ENCODE data around the gene FAM53C.
A peak's percentile ranks its signal among the peaks of the same experiment; 100 is the strongest.
"Not testable (repeated sequence)": the region's sequence is repeated elsewhere in the genome, so short reads cannot be mapped to it uniquely, and the experiment has no call there.

The FAM53C gene

DNA sequence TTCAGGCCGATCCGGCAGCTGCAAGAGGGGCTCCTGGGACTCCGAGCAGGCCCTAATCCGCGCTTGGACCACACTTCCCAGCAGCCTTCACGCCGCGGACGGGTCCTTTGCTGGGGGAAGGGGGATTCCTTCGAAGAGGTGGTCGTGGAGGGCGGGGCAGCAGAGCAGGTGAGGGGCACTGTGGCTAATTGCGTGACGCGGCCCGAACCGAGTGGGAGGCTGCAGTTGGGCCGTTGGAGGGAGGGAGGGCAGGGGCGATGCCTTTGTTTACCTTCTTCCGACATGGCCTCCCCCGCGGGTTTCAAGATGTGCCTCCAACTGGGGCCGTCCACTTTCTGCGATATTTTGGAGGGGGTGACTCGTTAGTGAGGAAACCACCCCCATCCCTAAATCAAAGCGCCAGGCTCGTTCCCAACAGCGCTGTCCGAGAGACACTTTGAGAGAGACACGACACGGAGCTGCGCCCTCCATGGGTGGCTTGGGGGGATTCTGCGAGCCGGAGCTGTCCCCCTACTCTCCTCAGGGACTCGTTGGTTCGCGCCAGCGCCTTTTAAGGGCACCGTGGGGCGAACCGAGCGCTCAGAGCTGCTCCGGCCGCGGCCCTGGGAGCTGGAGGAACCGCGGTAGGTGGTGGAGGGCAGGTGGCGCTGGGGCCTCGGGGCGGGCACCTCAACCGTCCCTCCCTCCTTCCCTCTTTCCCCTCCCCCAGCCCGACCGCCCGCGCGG is at the start of gene FAM53C:
TSS of gene FAM53C (plus strand) at position 582 of the 726 bp plus-strand sequence. CDS start 3,070 bp downstream, outside the sequence.
- DNase-seq (ENCODE audit: low read depth): peak; percentile 88

DNA sequence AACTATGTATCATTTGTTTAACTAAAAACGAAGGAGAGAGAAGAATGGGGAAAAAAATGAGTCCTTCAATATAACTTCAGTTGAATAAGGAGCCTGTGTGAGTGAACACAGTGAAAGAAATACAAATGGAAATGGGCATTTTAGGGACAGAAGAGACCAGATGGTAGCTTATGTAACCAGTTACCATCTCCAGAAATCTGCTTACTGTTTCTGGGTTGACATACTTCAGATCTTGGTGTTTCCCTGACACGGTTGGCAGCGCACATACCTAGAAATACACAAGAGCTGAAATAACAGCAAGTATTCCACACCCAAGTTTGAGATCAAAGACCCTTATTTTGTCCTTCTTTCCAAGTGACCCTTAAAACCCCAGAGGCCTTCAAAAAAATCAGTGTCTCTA is 48.8 kb upstream of the FAM53C start:
- DNase-seq (ENCODE audit: low read depth): no peak

DNA sequence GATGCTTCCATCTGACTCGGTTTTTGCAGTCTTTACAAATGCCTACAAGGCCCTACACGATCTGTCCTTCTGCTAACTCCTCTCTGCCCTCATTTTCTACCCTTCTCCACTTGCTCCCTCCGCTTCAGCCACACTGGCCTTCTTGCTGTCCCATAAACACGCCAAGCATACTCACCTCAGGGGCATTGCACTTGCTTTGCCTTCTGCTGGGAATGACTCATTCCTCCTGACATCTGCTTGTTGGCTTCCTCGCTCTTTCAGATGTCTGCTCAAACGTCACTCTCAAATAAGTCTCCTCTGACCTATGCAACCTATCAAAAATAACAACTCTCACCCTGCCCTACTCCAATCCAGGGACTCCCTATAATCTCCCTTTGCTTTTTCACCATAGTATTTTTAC is 34.7 kb upstream of the FAM53C start:
- DNase-seq (ENCODE audit: low read depth): no peak

DNA sequence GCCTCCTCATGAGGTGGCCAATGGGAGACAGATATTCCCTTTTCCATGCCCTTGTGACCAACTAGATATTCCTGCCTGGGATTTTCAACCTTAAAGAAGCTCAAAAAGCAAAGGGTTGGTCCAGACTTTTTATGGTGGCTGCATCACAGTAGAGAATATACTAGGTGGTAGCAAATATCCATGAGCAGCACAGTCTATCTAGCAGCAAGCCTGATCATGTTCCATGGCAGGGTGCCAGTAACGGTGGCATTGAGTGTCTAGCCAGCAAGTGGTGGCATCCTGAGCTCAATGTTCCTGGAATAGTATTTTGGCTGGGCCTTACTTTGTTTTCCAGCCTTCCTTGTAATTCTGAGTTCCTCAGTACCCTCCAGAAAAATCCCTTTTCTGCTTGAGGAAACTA is 32.3 kb upstream of the FAM53C start:
- no peak for DNase-seq (ENCODE audit: low read depth)

DNA sequence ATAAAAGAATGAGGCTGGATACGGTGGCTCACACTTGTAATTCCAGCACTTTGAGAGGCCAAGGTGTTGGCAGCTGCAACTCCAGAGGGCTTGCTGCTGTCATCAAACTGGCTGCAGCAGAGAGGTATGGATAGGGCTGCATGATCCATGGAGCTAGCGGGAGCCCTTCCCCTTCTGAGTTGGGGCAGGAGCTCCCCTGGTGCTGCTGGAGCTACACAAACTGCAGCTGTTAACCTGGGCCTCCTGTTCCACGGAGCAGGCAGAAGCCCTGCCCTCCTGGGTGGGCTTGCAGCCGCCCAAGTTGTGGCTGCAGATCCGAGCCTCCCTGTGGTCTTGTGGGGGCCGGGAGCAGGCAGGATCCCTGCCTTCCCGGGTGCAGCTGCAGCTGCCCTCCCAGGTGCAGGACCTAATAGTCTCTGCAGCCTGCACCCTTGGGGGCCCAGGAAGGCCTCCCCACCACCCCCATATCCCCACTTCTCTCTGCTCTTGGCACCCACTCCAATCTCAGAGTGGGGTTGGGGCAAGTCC is 22.3 kb upstream of the FAM53C start:
- no peak for DNase-seq (ENCODE audit: low read depth)

DNA sequence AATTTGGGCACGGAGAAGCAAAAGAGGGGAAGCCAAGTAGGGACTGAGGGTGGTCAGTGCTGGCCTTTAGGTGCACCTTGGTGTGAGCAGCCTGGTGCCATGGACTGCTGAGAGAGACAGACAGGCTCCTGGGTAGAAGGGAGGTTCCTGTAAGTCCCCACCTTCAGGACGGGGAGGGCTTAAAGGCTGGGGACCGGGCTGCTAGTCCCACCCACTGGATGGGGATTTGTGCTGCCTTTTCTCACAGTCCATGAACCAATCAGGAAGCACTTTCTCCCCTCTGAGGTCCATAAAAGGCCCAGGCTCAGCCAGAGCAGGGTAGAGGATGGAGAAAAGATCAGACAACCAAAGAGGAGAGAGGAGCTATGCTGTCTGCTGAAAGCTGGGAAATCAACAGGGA is 21.7 kb upstream of the FAM53C start:
- DNase-seq (ENCODE audit: low read depth): no peak

DNA sequence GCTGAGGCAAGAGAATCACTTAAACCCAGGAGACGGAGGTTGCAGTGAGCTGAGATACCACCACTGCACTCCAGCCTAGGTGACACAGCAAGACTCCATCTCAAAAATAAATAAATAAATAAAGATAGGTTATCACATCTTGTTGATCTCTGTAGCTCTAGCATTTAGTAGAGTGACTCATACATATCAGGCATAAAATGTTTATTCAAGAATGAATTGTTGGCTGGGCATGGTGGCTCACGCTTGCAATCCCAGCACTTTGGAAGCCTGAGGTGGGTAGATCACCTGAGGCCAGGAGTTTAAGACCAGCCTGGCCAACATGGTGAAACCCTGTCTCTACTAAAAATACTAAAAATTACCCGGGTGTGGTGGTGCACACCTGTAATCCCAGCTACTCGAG is 19.9 kb upstream of the FAM53C start:
- not testable (repeated sequence) for DNase-seq (ENCODE audit: low read depth)

DNA sequence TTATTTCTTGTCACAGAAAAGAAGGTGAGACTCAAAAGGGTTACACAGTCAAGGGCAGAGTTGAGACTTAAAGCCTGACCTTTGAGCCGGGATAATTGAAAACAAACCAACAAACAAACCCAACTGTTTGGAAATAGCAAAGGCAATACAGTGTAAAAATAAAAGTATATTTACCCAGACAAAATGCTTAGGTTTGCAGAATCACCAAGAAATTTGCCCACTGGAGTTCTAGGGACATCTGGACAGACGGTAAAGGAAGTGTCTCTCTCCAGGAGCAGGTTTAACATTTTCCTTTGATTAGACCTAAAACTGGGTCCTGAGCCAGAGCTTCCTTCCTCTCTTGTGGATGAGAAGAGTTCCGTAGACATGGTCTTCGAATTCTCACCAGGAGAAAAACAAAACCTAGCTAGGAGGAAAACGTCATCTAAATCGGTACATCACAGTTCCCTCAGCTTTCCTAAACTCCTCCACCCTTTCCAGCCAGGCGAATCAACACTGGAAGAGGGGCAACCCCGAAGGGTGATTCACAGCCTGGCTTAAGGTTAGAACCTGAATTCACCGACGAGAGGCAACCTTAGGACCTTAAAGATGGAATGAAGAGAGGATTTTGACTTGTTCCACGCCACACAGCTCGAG is 7.1 kb upstream of the FAM53C start:
- no peak for DNase-seq (ENCODE audit: low read depth)

DNA sequence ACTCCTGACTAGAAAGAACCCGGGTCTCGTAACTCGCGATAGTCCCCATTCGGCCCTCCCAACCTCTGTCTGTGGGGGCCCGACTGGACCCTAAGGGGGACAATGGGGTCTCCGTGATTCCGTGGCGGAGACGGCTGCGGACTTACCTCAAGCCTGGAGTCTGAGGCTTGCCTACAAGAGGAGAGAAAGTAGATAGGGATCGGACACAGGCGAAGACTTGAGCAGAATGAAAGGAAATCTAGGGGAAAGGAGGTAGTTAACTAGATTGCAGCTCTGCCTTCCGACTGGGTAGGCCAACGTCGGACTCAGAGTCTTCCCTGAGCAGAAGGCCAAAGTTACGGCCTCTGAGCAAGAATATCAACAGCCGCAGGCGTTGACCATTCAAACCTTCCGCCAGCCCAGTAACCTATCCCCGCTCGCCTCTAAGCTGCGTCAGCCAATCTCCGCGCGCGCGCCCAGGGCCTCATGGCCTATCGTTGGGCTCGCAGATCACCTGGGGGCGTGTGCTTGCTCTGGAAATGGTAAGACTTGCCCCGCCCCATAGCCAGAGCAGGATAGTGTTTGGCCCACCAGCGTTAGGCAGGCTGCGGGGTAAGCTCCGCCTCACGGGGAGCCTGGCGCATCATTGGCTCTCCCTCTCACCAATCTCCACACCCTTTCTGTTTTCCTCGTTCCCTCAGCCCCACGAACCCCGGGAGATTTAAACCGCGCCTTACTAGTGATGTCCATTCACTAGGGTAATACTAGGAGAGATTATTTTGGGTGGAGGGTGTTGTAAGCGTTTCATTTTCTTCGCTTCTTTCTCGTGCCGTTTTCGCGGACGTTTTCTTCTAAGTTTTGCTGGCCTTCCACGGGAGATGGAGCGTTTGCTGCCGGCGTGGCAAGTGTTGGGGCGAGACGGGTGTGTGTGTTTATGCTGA is 6.4 kb upstream of the FAM53C start, which contains the start of gene CDC25C:
TSS of gene CDC25C (minus strand) at position 356 of the 920 bp plus-strand sequence. CDS start 624 bp downstream, outside the sequence.
- peak; percentile 90 for DNase-seq (ENCODE audit: low read depth)

DNA sequence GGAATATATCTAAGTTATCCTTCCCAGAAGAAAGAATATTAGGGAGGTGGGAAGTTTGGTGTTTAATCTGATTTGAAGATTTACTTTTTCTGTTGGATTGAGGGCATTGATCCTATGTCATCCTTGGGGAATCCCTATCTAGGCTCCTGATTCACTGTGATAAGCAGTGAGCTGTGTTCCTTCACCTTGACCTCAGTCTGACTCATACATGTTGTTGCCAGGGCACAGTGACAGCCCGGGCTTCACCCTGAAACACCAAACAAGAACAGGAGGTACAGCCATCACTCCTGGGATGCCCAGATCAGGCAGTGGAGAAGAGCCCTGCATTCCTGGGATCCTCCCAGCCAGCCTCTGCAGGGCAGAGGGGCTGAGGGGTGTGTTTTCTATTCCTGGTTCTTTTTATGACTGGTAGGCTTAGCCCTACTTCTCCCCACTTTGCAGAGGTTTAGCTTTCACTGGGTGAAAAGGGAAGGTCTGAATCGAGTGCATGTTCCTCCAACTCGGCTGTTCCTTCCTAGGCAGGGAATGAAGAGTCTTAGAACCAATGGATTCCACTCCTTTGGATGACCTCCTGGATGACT is 3.1 kb upstream of the FAM53C start:
- DNase-seq (ENCODE audit: low read depth): no peak

DNA sequence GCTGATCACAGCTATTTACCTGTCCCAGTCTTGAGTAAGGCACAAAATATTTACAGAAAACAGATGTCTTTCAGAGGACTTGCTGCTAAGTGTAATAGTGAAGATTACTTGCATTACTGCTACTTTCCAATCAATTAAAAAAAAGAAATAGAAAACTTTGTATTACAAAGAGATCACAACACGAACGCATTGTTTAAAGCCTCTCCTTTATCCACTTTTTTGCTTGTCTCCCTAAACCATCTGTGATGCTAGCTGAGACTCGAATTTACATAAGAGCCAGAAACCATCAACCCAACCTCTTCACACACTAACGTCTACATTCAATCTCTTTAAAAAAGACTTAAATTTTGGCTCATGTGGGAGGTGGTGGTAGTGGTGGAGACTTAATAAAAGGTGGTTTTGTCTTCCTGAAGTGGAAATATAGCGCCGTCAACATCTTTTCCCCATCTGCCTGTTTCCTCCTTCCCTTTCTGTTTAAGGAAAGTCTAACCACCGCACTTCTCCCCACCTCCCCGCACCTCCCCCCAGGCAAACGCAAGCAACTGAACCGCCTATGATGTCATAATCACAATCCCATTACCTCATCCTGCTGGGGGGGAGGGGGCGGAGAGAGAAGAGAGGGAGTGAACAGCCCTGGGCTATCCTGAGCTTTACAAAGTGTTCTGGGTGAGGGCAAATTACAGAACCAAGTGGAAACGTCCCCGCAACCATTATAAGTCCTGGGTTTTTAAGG is 948 bp upstream of the FAM53C start:
- peak; percentile 58 for DNase-seq (ENCODE audit: low read depth)

DNA sequence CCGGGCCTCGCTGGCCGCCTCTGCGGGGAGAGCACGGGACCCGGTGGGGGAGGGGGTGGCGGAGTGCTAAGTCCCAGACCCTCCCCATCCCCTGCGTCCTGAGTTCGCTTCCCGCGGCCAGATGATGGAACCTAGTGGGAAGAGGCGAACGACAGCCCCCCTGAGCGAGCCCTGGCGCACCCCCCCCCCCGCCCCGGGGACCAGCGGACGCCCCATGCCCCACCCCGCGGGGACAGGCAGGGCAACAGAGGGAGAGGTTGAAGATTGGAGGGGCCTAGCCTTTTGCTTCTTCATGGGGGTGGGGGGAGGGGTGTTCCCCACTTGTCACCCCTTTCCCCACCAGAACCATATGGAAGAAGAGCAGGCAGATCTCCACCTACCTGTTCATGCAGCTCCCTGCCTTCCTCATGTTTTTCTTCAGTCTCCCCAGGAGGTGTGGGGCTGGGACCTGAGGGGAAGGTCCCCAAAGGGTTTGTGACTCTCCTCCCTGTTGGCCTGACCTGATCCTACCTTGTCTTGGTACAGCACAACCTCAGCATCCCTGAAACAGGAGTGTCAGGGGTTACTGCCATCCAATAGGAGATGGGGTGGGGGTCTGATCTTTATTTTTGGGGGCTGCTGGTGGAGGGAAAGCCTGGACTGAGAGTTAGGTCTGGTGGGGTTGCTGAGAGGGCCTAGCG is 485 bp downstream of the FAM53C start:
- DNase-seq (ENCODE audit: low read depth): no peak

DNA sequence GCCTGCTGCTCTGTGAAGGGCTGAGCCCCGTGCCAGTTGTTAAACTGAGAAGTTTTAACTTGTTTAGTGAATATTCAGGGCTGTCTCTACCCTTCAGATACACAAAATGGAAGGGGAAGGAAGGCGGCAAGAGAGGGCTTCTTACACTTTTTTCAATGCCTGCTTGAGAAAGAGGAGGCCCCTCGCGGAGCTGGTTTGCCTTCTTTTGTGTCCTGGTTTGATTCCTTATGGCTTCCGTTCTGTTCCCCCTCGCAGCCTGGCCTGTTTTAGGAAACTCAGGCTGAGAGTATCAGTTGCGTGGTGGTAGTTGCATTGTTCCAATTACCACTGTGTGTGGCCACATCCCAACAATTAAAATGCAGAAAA is 1.0 kb downstream of the FAM53C start:
- no peak for DNase-seq (ENCODE audit: low read depth)

DNA sequence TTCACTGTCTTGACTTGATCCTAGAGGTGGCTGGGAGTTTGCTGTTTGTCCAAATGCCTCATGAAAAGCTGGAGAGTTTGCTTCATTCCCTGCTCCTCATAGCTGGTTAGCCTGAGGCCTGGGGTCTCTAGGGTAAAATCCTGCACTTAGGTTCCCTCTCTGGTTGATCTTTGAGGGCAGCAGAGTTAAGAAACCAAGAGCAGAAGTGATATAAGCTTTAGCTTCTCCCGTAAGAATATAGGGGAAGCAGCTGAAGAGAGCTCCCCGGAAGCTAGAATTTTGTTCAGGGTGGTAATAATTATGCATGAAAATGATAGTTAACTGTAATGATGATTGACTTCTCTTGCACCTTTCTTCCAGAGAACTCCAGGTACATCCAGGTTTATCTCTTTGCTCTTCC is 1.4 kb downstream of the FAM53C start:
- DNase-seq (ENCODE audit: low read depth): no peak

DNA sequence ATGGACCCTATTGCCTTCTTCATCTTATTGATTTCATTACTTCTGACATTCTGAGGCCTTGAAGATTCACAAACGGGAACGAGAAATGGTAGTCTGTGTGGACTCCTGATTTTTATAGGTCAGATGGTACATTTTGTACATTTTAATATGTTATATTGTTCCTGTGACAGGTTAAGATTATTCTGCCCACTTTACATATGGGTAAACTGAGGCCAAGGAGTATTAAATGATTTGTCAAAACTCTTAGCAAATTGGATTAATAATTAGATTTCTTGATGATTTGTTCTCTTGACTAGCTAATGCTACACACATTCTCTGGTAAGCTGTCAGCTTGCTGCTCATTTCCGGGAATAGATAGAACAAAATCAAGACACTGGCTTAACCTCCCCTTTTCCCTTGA is 1.9 kb downstream of the FAM53C start:
- no peak for DNase-seq (ENCODE audit: low read depth)

DNA sequence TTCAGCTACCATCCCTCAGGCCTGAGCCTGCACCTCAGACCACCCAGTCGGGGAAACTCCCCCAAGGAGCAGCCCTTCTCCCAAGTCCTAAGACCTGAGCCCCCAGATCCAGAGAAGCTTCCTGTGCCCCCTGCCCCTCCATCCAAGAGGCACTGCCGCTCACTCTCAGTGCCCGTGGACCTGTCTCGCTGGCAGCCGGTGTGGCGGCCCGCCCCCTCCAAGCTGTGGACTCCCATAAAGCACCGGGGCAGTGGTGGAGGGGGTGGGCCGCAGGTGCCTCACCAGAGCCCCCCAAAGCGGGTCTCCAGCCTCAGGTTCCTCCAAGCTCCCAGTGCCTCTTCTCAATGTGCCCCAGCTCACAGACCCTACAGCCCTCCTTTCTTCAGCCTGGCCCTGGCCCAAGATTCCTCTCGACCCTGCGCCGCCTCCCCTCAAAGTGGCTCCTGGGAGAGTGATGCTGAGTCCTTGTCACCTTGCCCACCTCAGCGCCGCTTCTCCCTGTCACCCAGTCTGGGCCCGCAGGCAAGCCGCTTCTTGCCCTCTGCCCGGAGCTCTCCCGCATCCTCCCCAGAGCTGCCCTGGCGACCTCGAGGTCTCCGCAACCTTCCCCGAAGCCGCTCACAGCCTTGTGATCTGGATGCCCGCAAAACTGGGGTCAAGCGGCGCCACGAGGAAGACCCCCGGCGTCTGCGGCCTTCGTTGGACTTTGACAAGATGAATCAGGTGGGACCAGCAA is 7.0 kb downstream of the FAM53C start:
- no peak for DNase-seq (ENCODE audit: low read depth)

DNA sequence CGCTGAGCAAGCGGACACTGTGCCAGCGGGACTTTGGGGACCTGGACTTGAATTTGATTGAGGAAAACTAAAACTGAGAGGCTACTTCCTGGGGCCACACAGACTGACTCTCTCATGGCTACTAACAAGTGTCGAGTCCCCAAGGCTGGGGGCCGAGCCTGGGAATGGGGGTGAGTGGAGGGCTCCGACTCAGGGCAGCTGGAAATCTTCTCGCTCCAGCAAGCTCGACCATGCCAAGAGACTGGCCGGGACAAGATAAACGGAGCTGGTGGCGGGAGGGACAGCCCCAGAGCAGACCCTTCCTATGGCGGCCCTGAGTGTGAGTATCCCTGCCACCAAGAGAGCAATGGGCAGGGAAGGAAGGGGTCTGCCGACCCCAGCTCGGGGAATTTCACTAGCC is 8.8 kb downstream of the FAM53C start:
- no peak for DNase-seq (ENCODE audit: low read depth)

DNA sequence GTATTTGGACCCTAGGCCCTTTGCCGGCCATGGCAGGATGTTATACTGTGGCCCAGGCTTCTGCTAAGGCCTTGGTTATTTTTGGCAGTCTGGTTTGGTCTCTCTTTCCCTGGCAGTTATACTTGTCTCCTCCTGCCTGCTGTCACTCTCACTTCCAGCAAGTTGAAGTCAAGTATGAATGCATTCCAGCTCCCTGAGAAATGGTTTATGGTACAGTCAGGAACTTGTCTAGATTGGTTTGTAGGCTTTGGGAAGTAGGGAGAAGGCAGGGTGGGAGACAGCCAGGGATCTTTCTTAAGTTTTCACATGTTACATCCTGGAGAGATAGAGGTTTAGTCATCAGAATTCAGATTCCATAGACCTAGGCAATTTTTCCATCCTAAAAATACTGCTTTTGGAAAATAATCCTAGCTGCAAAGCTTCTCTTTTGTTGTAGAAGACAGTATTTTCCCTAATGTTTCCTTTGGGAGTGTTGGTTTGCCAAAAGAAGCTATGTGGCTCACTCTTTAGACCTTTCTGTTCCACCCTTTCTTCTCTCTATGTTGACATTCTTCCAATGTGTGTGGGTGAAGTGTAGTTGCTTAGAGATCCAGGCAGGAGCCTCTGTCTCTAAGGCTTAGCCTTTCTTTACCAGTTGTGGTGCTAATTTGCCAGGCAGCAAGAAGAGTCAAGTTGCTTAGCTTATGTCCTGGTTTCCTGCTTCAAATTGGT is 11.9 kb downstream of the FAM53C start:
- no peak for DNase-seq (ENCODE audit: low read depth)

DNA sequence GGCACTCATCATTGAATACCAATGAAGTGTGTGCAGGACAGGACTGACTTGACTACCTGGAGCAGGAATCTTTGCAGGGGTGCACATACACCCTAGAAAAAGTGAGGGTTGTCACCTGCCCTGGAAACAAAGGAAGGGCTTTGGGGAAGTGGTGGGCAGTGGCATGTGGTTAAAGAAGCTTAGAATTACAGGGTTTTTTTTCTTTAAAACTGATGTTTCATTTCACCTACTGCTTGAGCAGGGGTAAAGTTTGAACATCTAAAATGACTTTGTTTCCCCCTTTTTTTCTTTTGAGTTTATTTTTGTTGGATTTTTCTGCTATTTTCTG is 12.5 kb downstream of the FAM53C start:
- DNase-seq (ENCODE audit: low read depth): no peak

DNA sequence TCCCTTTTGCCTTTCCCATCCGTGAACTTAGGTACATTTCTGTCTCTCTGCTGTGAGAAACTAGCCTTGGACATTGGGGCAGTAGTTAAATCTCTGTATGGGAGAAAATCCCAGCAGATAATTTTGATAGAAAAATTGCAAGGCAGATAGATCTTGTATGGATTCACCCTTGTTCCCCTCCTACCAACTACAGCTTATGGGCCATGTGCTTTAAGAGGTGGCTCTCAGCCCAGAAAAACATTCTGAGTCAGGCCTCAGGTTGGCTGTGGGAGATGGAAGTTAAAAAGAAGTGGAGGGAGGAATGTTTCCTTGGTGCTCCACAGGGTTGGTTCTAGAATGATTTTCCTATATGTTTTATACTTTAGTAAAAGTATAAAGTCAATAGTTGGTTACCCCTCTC is 13.0 kb downstream of the FAM53C start:
- DNase-seq (ENCODE audit: low read depth): no peak

Measured in CMK (cell line).